Measurements from ENCODE around the gene TMEM204. TPM values are rescaled to one million over a fixed set of nuclear protein-coding genes. Genes with fewer than 3 reads are reported as not detected.

The TMEM204 gene
- total RNA-seq, result 10.6 and 11.9 TPM in 2 replicates

DNA sequence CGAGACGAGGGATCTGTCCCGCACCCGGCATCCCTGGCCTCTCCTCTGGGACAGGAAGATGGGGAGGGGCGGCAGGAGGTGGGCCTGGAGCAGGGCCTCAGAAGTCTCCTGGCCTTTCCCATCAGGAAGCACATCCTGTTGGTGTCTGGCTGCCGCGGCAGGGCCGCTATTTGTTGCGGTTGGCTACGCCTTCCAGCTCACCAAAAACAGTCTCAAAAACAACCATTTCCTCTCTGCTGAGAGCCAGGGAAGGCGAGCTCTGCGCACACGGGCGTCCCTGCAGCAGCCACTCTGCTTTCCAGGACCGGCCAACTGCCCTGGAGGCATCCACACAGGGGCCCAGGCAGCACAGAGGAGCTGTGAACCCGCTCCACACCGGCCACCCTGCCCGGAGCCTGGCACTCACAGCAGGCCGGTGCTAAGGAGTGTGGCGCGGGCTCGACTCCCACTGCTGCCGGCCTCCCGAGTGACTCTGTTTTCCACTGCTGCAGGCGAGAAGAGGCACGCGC is at the start of gene TMEM204:
Gene TMEM204 (plus strand): TSS at position 224 of the 509 bp plus-strand sequence. CDS start 610 bp downstream, outside the sequence.

GRCh38 chr16:1488619-1489018 is 44.8 kb upstream of the TMEM204 start, which contains the start of gene PTX4:
Gene PTX4 (minus strand): TSS chr16:1488944. CDS start chr16:1488909, 35 bp downstream.

GRCh38 chr16:1492923-1493745 is 40.3 kb upstream of the TMEM204 start, which contains the start of gene TELO2:
Gene TELO2 (plus strand): TSS chr16:1493360. CDS start chr16:1494282, 922 bp downstream.

Other genes with a start within 250 kb of the TMEM204 start
- gene UBE2I, start 224.0 kb upstream of the TMEM204 start, total RNA-seq, result 55.7 and 61.3 TPM in 2 replicates
- gene BAIAP3, start 200.0 kb upstream of the TMEM204 start, total RNA-seq, result 0.11 and 0.13 TPM in 2 replicates
- 42.0 and 44.7 TPM in 2 replicates for gene TSR3, start 181.8 kb upstream of the TMEM204 start, total RNA-seq
- 41.6 and 41.8 TPM in 2 replicates for gene GNPTG, start 181.7 kb upstream of the TMEM204 start, total RNA-seq
- gene UNKL, start 119.0 kb upstream of the TMEM204 start, total RNA-seq, result 10.4 and 12.2 TPM in 2 replicates
- 7.7 and 8.8 TPM in 2 replicates for gene UQCC4, start 112.9 kb upstream of the TMEM204 start, total RNA-seq
- gene PERCC1, start 102.6 kb upstream of the TMEM204 start, total RNA-seq, result not detected in 2 replicates
- gene CCDC154, start 89.1 kb upstream of the TMEM204 start, total RNA-seq, result 0.13 and 0.22 TPM in 2 replicates
- gene CLCN7, start 58.6 kb upstream of the TMEM204 start, total RNA-seq, result 52.8 and 82.3 TPM in 2 replicates
- not detected in 2 replicates for gene PTX4, start 44.7 kb upstream of the TMEM204 start, total RNA-seq
- gene TELO2, start 40.3 kb upstream of the TMEM204 start, total RNA-seq, result 9.9 and 10.4 TPM in 2 replicates
- gene IFT140, start 78.4 kb downstream of the TMEM204 start, total RNA-seq, result 27.3 and 30.7 TPM in 2 replicates
- gene CRAMP1, start 78.7 kb downstream of the TMEM204 start, total RNA-seq, result 8.9 and 9.4 TPM in 2 replicates
- 23.7 and 24.9 TPM in 2 replicates for gene JPT2, start 144.6 kb downstream of the TMEM204 start, total RNA-seq
- 33.2 and 35.8 TPM in 2 replicates for gene MAPK8IP3, start 172.5 kb downstream of the TMEM204 start, total RNA-seq
- gene NME3, start 237.9 kb downstream of the TMEM204 start, total RNA-seq, result 21.7 and 29.3 TPM in 2 replicates
- 8.6 and 9.0 TPM in 2 replicates for gene EME2, start 239.1 kb downstream of the TMEM204 start, total RNA-seq
- gene MRPS34, start 239.5 kb downstream of the TMEM204 start, total RNA-seq, result 36.3 and 42.9 TPM in 2 replicates
- 17.4 and 18.9 TPM in 2 replicates for gene SPSB3, start 248.9 kb downstream of the TMEM204 start, total RNA-seq
- gene NUBP2, start 249.3 kb downstream of the TMEM204 start, total RNA-seq, result 43.9 and 44.4 TPM in 2 replicates